Measurements from ENCODE around the gene HSPA14.

GRCh38 chr10:14884082-14884481, 46.0 kb downstream of the HSPA14 start:
- TF ChIP-seq POLR2AphosphoS5 (IDR thresholded peaks at IDR 0.05; ENCODE audit: low read depth, low read length) = no peak
- no peak for TF ChIP-seq CTCF (IDR thresholded peaks at IDR 0.05 in 2 of 3, conservative IDR thresholded peaks at IDR 0.05 in 1 of 3; ENCODE audit: borderline replicate concordance in 1 of 3, insufficient read depth in 1 of 3, low read depth in 2 of 3, low read length in 2 of 3)

Data from HCT116 (cell line).